Cerebellar nuclear complex (tissue), 1 donor: ENCODE measurements around the gene PALD1.
"Not testable (repeated sequence)": the region's sequence is repeated elsewhere in the genome, so short reads cannot be mapped to it uniquely, and the experiment has no call there.

ENCODE experiments used
- DNase-seq, 2 experiments: peaks; one replicate each; lab custom pipeline; 2025; lab: John Stamatoyannopoulos, UW

Gene PALD1

DNA sequence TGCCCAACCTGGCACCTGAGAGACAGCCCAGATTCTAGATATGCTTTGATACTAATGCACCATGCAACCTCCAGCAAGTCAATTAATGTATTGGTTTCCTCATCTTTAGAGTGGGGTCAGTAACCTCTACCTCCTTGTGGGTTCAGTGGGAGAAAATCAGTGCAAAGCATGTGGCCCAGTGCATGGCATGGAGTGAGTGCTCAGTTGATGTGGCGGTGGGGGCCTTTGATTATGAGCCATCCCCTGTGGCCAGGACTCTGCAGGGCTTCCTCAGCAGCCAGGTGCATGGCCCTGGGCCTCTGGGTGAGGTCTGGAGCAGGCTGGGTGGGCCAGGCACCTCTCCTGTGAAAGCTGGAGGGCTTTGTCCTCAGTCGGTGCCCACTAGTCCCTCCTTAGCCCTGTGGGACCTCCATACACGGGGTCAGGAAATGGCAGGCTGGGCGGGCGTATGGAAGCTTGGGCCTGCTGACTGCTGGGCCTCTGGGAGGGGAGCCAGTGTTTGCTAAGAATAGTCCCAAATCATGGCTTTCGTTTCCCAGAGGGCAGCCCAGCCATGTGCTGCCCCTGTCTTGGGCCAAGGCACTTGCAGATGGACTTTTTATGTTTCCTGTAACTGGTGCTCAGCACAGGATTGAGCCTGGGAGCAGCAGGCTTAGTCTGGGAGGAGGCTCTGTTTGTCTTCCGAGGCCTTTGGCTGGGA lies 3.4 kb downstream of the PALD1 start:
- DNase-seq: peak; percentile 87 to 96

GRCh38 chr10:70482982-70483760 lies 4.6 kb downstream of the PALD1 start:
- no peak for DNase-seq

- DNase-seq: not testable (repeated sequence)
Observed at GRCh38 chr10:70483872-70484271, 5.3 kb downstream of the PALD1 start.

DNA sequence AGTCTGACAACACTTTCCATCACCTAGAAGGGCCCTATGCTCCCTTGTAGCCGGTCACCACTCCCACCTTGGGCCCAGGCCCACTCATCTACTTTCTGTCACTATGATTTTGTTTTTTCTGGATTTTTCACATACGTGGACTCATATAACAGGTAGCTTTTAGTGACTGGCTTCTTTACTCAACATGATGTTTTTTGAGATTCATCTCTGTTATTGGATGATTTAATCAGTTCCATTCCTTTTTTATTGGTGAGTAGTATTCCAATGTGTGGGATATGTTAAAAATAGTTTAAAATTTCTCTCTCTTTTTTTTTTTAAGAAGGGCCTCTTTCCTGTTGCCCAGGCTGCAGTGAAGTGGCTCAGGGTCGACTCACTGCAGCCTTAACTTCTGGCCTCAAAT lies 9.3 kb downstream of the PALD1 start:
- no peak for DNase-seq

- no peak for DNase-seq
Observed at GRCh38 chr10:70490142-70490541, 11.6 kb downstream of the PALD1 start.

DNA sequence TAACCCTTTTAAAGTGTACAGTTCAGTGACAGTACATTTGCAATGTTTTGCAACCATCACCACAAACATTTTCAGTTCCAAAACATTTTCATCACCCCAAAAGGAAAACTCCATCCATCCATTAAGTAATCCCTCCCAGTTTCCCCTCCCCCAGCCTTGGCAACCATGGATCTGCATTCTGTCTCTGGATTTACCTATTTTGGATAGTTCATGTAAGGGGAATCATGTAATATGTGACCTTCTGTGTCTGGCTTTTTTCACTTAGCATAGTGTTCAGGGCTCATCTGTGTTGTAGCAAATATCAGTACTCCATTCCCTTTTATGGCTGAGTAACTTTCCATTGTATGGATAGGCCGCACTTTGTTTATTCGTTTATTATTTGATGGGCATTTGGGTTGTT lies 13.0 kb downstream of the PALD1 start:
- DNase-seq: no peak

- DNase-seq: no peak
Observed at GRCh38 chr10:70492786-70493659, 14.5 kb downstream of the PALD1 start.

DNA sequence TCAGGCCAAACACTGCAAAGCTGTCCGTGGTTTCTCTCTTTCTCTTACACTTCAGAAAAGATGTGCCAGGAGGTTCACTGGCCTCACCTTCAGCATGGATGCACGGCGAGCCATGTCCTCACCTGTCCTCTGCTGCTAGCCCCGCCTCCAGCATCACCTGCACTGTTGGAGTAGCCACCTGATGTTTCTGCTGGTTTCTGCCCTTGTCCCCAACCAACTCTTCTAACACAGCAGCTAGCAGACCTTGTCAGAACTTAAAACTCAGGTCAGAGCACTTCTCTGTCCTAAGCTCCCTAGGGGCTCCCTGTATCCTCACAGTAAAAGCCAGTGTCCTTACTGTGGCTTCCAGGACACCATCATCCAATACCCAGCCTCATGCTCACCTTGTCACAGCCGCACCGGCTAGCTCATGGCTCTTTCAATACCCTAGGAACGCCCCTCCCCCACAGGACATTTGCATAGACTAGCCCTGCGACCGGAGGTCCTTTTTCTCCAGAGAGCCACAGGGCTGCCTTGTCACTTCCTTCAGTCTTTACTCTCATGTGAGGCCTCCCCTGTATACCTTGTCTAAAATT lies 15.2 kb downstream of the PALD1 start:
- no peak for DNase-seq

GRCh38 chr10:70494536-70494935 lies 16.0 kb downstream of the PALD1 start:
- DNase-seq: no peak

DNA sequence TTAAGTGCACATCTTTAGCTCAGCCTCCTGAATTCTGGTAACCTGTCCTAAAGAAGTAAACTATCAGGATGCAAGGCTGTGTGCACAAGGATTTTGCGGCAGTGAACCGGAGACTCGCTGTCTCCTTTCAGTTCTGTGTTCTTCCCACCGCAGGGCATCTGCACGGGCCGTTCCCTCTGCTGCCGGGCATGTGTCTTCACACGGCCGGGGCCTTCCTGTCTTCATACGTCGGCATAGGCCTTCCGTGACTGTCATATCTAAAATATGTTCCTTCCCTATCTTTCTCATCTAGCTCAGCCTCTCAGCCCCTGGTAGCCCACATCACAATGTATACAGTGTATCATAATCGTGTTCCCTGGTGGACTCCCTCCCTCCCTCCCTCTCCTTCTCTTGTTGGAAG lies 16.4 kb downstream of the PALD1 start:
- DNase-seq: no peak

GRCh38 chr10:70495691-70496261 lies 17.2 kb downstream of the PALD1 start:
- no peak for DNase-seq

DNA sequence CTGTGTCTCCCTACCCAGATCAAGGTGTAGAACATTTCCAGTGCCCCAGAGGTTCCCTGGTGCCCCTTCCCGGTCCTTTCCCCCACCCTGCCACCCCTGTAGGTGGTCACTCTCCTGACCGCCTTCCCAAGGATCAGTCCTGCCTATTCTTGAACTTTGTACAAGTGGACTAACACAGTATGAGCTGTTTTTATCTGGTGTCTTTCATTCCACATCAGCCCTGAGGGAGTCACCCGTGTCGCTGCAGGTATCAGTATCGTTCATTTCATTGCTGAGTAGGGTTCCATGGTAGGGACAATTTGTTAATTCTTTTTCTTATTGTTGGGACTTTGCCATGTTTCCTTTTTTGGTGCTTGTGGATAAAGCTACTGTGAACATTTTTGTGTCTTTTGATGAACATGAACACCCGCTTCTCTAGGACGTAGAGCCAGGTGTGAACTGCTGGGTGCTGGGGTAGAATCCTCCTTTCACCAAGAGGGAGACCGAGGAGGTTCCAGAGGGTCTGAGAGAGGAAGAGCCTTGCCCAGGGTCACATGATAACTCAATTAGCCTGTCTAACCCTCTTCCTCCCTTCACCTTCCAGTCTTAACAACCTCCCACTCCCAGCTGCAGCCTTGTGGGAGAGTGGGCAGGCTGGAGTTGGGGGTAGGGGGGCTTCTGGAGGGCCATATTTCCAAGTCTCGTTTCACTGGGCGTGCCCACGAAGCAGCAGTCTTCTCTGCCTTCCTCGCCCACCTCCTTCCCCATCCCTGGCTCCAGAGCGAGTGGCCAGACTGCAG lies 18.0 kb downstream of the PALD1 start:
- DNase-seq: no peak

DNA sequence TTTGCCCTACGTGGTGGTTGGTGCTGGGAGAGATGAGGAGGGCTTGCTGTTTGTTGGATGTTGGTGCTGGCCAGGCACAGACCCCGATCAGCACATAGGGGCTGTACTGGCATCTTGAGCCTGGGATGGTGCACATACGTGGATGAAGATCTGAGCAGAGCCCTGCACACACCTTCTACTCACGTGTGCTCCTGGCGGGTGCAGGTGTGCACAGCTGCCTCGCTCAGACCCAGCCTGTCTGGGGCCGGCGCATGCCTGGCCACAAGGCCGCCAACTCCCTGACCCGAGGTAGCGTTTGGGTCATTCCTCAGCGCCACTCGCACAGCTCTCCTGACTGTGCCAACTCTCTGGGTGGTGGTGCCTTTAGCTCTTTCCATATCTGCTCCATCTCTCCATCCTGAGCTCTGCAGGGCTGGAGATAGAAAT lies 18.6 kb downstream of the PALD1 start:
- DNase-seq: no peak

DNA sequence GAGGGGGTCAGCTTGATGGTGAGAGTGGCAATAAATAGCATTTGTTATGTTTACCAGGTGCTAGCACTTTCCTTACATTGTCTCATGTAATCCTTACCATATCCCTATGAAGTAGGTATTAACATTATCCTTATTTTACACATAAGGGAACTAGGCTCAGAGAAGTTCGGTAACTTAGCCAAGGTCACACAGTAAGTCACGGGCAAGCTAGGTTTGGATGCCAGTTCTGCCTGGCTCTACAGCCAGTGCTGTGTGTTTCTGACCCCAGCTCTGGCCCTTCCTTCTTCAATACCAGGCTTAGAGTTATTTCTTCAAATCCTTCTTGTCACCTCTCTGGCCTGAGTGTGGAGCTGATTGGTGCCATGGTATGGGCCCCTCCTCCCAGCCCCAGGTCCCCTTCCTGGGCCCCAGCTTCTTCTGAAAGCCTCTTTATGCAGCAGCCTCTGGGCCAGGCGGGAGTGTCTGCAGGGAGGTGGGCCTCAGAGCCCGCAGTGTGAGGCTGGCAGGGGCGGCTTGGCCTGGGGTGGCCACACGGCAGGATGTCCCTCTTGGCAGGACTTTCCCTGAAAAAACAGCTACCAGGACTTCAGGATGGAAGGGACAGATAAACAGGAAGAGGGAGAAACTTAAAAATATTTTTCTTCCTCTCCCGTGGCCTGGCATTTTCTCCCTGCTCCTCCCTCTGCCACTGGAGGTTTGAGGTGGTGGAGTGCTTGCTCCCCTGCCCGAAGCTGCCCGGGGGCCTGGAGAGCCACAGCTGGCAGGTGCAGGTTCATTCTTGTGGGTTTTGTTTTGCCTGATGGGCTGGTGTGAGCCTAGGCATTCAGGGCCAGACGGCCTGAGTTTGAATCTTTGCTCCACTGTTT lies 20.6 kb downstream of the PALD1 start:
- DNase-seq: no peak

- DNase-seq: no peak
Observed at GRCh38 chr10:70499836-70500167, 21.2 kb downstream of the PALD1 start.

DNA sequence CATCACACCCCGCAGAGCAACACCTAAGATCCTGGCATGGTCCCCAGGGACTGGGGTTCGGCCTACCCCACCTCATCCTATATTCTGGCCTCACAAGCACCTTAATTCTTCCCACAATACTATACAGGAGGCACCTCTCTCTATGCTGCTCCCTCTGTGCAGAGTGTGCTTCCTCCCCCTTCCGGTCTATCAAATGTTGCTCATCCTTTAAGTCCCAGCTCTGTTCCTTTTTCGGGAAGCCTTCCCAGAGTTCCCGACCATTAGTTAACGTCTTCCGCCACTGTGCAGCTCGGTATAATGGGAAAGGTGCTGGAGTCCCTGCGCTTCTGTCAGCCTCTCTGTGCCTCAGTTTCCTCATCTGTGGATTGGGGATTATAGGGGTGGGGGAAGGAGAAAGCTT lies 21.8 kb downstream of the PALD1 start:
- no peak for DNase-seq

DNA sequence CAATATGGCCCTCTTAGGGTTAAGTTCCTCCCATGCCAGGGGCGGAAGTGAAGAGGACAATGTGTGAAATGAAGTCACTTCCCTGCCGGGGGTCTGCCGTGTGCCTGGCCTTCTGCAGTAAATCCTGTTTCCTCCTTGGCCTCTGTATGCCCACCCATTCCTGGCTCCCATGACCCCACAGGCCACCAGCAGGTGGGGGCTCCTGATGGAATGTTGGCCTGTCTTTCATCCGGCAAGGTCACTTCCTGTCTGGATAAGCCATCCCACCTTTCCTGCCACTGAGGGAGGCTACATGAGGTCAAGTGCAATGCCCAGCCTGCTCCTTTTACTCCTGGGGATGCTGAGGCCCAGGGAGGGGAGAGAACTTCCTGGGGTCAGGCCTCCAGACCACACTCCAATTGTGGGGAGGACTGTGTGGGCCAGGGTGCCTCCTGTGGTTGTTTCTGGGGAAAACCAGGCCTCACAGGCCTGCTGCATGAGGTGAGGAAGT lies 22.3 kb downstream of the PALD1 start:
- no peak for DNase-seq

DNA sequence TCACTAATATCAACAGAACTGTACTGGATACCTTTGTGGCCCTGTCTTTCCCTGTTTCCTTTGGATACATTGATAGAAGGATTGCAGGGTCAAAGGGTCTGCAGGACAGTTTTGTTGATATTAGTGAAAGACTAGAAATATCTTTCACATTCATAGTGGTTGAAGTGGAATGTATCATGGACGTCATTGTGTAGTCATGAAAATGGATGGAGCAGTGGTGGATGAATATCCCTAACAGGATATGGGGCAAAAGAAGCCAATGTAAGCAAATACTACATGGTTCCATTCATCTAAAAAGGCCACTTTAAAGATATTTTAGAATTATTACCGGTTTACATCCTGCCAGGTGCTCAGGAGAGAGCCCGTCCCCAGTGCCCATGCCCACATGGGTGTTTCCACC lies 23.8 kb downstream of the PALD1 start:
- no peak for DNase-seq

GRCh38 chr10:70503776-70504175 lies 25.2 kb downstream of the PALD1 start:
- DNase-seq: peak in 1 of 2 experiments; percentile 18
